Left lobe of liver (tissue), 2 donors: ENCODE measurements around the gene SEC14L5. TPM values are rescaled to one million over a fixed set of nuclear protein-coding genes. Genes with fewer than 3 reads are reported as not detected.

Source experiments
- ATAC-seq: fragments of 200-7000 bp; cut with Tn5 transposase; one replicate; pipeline ENCODE4 v1.9.1; 2020; ENCODE audit warnings: mild to moderate bottlenecking, moderate library complexity
- DNase-seq: peaks from one replicate; pipeline ENCODE4 v3.0.0-alpha.2; 2020; ENCODE audit warnings: low spot score
- total RNA-seq: library from RNA; stranded (reverse); gene quantifications from one replicate; pipeline ENCODE4 v1.2.1, GENCODE V29; 2021
- donor health status: DM: no; HTN: no; CAD: no; lungs with moderate emphysema.
- donor health status: DM: no; HTN: yes; CAD: no.

SEC14L5 gene
- total RNA-seq, 1 donor from 2014 or later, result 0.33 TPM

DNA sequence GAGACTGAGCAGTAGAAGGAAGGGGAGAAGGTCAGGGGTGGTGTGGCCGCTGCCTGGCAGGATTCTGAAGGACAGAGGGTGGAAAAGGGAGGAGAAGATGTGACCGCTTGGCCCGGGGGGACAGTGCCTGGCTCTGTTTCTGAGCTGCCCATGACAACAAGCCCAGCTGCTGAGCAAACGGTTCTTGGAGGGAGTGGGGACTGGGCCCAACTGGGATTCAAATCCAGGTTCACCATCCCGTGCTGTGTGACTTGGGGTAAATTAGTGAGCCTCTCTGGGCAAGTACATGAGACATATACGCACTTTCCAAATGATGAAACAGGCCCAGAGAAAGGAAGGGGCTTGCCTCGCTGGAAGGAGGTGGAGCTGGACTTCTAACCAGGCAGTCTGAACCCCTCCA lies 23.3 kb downstream of the SEC14L5 start:
- ATAC-seq (no peak), DNase-seq (no peak)

DNA sequence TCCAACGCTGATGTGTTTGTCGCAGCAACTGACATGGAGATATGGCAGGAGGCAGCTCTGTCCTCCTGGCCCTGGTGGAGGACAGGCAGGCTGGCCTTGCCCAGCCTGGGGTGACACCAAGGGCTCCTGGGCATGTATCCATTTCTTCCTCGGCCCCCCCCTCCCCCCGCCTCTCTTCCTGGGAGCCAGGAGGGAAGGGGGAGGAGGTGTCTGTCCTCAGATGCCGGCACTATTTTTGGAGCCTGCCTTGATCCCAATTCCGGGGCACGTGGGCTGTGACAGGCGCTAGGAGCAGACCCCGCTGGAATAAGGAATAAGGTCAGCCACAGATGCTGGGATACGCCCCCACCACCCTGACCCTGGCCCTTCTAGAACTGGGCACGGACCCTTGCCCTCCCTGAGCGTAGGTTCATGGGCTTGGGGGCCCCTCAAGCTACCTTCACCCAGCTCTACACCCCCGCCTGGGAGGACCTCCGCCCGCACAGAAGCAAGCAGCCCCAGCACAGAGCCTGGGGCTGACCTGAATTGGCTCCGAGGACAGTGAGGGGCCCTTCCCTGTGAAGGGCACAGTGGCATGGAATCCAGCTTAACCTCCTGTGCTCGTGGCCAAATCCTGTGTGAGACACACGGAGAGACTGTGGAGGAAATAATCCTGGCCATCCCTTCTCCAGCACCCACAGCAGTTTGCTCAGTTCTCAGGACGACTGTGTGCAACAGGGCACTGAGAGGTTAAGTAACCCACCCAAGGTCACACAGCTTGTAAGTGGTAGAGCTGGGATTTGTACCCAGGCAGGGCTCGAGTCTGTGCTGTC lies 24.1 kb downstream of the SEC14L5 start:
- no peak for ATAC-seq
- DNase-seq, result no peak

DNA sequence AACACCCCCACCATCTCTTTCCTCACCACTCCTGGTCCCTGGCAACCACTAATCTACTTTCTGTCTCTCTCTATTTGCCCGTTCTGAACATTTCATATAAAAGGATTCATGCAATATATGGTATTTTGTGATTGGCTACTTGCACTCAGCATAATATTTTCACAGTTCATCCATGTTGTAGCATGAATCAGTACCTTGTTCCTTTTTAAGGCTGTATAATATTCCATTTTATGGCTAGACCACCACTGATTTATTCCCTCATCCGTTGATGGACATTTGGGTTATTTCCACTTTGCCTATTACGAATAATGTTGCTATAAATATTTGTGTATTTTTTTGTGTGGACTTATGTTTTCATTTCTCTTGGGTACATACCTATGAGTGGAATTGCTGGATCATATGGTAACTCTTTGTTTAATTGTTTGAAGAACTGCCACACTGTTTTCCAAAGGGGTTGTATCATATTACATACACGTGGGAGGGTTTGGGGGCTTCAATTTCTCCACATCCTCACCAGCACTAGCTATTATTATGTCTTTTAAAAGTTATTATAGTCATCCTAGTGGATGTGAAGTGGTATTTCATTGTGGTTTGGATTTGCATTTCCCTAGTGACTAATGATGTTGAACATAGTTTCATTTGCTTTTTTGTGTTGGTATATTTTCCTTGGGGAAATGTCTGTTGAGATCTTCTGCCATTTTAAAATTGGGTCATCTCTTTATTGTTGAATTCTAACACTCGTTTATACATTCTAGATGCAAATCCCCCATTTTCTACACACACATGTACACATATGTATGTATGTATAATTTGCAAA lies 26.3 kb downstream of the SEC14L5 start:
- DNase-seq (no peak), ATAC-seq (no peak)

DNA sequence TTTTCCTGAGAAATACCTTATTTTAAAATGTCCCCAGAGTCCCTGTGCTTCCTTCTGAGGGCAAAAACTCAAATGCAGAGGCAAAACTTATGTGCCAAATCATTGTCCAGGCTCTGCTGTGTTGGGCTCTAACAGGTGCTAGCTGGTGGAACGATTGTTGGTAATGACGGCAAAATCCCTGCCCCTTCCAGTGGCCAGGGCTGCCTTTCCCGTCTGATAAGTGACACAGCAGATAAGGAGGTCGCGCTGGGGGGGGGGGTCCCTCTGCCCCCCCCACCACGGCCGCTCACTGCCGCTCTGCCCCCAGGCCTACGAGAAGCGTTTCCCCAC lies 29.1 kb downstream of the SEC14L5 start:
- DNase-seq (no peak), ATAC-seq (no peak)

DNA sequence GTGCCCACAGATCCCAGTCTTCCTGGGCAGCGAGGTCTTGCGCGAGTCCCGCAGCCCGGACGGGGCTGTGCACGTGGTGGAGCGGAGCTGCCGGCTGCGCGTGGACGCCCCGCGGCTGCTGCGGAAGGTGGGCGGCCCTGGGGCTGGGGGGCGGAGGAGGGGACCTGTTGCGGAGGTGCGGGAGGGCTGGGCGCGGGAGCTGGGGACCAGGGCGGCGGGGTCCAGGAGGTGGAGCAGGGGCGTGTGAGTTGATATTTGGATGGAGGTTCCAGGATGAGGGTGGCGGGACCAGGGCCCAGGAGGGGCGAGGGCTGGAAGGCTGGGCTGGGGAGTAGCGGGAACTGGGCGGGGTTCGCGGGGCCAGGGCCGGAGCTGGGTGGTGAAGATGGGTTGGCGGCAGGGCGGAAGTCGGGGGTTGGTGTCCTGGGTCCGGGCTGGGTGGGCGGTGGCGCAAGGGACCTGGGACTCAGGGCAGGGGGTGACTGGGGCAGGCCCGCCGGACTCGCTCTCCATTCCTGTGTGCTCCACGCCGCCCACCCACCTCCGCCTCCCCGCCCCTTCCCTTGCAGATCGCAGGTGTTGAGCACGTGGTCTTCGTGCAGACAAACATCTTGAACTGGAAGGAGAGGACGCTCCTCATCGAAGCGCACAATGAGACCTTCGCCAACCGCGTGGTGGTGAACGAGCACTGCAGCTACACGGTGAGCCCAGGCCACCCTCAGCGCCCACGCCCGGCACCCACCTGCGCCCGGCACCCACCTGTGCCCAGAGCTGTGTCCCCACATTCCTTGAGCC lies 29.6 kb downstream of the SEC14L5 start:
- DNase-seq, result no peak
- ATAC-seq, result no peak

DNA sequence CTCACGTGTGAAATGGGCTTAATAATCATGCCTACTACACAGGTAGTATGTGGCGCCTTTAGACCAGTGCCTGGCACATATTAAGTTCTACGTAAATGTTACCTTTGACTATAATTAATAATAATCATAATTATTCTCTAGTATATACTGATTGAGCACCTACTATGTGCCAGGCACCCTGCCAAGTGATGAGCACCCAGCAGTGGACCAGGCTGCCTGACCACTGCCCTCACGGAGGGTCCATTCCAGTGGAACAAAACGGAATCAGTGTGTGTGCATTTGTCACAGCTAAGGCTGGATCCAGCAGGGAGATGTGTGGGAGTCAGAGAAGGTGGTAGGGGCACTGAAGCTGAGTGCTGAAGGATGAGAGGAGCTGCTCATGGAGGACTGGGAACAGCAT lies 30.5 kb downstream of the SEC14L5 start:
- ATAC-seq, result no peak
- no peak for DNase-seq

DNA sequence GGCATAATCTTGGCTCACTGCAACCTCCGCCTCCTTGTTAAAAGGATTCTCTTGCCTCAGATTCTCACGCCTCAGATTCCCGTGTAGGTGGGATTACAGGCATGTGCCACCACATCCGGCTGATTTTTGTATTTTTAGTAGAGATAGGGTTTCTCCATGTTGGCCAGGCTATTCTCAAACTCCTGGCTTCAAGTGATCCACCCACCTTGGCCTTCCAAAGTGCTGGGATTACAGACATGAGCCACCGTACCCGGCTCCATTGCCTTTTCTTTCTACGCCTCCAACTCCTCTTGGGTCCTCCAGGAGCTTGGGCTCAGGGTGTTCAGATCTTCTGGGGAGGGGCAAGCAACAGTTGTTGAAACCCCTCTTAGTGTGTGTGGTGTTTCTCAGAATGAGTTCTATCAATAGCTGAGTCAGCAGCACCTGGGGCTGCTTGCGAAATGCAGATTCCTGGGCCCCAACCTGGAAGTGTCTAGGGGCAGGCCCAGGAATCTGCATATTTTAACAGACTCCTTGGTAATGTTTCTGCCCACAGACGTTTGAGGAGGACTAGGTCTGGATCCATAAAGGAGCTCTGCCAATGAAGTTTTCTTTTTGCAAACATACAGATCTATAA lies 31.4 kb downstream of the SEC14L5 start:
- no peak for DNase-seq

DNA sequence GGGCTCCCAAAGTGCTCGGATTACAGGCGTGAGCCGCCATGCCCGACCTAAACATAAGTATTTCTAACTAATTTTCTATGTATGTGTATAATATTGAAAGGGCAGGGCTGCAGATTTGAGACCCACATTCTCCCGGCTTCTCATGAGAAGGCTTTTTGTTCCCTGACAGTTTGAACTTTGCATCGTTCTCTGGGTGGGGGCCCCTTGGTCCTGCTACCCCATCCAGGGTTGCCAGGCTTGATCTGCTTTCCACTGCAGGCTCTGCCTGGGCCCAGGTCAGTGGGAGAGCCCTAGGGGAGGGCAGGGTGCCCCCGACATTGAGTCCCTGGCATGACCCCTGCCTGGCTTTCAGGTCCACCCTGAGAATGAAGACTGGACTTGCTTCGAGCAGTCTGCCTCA lies 32.3 kb downstream of the SEC14L5 start:
- no peak for DNase-seq
- no peak for ATAC-seq

More for the DNA sequence above, 31.4 kb downstream of the SEC14L5 start:
- ATAC-seq, result no peak

DNA sequence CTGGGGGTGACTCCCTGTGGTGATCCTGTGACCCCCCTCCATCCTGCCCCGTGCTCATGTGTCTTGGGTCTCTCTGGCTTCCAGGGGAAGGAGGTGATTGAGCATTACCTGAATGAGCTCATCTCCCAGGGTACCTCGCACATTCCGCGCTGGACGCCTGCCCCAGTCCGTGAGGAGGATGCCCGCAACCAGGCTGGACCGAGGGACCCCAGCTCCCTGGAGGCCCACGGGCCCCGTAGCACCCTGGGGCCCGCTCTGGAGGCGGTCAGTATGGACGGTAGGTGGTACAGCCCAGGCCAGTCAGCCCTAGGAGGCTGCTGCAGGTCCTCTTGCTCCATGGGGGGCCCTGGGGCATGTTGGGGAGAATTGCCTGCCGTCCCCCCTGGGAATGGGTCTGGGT lies 33.6 kb downstream of the SEC14L5 start:
- DNase-seq (no peak), ATAC-seq (no peak)

DNA sequence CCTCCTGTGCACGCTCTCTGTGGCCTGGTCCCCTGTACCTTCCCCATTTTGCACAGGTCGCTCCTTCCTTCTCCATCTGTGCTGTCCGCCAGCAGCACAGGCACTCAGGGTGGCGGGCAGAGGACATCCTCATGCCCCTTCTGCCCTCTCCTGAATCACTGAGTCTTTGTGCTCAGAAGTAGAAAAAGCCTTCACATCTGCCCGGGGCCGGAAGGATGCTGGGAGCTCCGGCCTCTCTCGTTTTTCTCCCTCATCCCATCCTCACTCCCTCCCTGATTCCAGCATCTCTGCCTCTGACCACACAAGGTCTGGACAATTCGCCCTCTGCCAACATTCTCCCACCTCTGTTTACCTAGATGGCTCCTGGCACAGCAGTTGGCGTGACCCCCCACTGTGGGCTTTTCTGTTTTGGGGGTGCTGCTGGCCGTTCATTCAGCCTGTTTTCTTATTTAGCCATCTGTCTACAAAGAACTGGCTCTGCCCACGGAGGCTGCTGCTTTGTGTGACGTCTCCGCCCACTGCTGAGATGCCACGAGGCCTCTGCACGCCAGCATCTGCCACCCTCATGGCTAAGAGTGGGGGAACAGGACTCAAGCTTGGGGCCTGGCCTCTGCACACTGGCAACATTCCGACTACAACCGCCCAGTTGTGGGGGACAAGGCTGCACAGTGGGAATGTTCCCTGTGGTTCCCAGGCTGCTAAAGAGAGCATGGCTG lies 36.7 kb downstream of the SEC14L5 start:
- no peak for ATAC-seq

DNA sequence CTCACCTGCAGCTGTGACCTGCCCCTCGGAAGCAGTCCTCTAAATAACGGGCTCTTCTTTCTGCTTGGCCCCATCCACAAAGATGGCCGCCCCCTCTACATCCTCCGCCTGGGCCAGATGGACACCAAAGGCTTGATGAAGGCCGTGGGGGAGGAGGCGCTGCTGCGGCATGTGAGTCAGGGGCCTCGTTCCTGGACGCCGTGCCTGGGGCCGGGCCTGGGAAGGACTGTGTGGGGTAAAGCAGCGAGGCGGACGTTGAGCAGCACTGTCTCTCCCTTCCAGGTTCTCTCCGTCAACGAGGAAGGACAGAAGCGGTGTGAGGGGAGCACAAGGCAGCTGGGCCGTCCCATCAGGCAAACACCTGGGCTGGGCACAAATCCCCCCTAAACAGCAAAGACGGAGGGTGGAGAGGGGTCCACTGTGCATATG lies 42.5 kb downstream of the SEC14L5 start:
- no peak for DNase-seq
- ATAC-seq, result no peak

More for the DNA sequence above, 36.7 kb downstream of the SEC14L5 start:
- DNase-seq, result no peak

DNA sequence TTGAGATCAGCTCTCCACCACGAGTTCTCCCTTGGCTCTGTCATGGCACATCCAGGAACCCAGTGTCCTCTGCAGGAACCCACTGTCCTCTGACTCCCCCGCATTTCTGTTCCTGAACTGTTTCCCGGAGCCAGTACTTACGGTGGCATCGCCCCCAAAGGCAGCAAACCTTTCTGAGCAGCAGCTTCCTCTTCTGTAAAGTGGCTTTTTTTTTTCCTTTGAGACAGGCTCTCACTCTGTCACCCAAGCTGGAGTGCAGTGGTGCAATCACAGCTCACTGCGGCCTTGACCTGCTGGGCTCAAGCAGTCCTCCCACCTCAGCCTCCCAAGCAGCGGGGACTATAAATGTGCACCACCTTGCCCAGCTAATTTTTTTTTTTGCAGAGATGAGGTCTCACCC lies 43.4 kb downstream of the SEC14L5 start:
- no peak for DNase-seq
- no peak for ATAC-seq

DNA sequence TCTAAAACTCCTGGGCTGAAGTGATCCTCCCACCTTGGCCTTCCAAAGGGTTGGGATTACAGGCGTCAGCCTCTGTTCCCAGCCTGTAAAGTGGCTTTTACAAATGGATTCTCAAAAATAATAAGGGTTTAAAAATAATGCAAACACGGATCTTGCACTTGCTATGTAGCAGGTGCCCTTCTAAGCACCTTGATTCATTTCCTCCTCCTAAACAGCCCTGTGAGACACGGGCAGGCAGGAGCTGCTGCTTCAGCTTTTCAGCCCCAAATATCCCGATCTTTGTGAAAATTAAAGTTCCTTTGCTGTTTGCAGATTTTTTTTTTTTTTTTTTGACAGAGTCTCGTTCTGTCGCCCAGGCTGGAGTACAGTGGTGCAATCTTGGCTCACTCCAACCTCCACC lies 43.9 kb downstream of the SEC14L5 start:
- no peak for ATAC-seq
- no peak for DNase-seq

DNA sequence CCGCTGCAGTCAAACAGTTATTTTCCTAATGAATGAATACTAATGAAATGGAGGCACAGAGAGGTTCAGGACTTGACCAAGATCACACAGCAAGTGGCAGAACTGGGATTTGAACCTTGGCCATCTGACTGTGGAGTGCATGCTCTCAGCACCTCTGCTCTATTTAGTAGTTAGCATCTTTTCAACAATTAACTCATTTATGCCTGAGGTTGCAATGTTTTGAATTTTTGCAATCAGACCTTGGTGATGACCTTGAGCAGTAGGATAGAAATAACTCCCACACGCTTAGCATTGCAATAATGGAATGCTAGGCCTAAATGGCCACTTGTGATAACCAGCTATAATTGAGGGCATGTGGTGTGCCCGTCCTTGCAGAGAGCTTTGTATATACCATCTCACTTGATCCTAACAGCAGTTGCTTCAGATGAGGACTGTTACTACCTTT lies 44.6 kb downstream of the SEC14L5 start:
- ATAC-seq (no peak), DNase-seq (no peak)

DNA sequence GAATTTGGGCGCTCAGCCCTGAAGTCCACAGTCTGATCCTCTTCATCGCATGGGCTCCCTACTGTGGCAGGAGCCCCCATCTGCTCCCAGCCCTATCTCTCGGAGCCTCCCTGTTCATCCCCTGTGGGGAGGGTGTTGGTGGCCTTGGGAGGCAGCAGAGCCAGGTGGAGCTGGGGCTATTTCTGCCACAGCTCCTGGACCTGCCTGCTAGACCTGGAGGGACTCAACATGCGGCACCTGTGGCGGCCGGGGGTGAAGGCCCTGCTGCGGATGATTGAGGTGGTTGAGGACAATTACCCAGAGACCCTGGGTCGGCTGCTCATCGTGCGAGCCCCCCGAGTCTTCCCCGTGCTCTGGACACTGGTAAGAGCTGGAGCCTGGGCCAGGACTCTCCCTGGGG lies 45.1 kb downstream of the SEC14L5 start:
- no peak for DNase-seq
- no peak for ATAC-seq

DNA sequence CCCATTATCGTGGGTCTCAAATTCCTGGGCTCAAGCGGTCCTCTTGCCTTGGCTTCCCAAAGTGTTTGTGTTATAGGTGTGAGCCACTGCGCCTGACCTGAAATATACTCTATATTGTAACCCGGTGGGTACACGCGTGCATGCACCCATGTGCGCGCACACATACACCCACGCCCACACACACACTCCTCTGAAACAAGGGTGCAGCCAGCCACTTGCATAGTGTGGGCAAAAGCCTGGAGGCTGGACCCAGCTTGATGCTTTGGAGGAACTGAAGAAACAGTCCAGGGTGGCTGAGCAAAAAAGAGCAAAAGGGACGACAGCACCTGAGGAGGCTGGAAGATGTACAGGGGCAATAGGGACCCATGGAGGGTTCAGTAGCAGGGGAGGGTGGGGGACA lies 45.7 kb downstream of the SEC14L5 start:
- DNase-seq, result no peak
- ATAC-seq, result no peak

DNA sequence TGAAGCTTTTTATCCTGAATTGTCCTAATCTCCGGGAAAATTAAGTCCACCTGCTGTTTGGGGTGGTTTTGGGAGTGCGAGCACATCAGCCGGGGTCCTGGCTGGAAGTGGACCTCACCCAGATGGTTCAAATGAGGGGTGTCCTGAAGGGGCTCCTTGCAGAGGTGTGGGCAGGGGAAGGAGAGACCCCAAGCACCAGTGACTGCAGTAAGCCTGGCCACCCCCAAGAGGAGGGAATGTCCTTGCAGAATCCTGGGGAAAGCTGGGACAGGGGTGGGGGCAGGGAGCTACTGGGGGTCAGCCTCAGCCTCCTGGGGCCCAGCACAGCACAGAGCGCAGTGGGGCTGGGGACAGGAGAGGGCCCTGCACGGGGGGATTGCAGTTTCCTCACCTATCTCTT lies 46.2 kb downstream of the SEC14L5 start:
- ATAC-seq (no peak), DNase-seq (no peak)

DNA sequence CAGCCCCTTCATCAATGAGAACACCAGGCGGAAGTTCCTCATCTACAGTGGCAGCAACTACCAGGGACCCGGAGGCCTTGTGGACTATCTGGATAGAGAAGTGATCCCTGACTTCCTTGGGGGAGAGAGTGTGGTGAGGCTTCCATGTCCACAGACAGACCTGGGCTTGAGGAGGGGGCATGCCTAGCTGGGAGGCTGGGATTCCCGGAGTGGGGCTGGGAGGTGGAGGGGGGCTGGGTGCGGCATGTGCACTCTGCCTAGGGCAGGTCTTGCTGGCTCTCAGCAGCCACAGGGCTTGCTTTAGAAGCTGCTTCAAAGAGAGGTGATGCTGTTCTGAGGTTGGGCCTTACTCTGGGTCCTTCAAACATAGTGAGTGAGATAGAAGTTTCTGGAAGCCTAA lies 47.8 kb downstream of the SEC14L5 start:
- ATAC-seq (no peak), DNase-seq (no peak)

DNA sequence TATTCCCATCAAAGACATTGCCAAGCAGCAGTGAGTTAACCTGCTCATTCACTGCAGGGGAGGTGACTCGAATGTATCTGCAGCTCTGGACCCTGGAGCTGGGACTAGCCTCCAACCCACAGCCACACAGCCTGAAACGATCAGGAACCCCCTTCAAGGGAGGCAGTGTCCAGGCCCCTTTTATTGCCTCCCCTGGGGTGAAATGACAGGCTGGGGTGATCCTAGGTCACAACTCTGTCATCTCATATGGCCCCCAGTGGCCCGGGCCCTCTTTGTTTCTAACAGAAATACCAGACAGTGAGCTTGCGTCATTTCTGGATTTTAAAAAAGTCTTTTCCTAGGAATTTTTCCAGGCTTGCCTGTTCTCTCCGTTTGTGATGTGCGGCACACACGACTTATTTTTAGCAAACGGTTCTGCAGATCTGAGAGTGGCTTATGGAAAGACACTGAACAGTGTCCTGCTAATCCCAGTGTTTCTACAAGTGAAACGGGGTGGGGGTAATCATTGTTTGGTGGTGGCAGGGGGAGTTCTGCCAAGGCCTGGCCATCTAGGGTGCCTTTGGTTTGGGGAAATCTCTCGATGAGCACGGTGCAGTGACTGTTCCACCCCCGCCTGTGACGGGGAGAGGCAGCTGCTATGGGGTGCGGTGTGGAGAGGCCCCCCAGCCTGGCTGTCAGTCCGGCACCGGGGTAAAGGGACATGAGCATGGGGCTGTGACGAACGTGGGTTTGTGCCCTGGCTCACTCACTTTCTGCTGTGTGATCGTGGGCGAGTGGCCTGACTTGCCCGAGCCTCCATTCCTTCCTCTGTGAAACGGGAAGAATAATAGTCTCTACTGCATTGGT lies 48.4 kb downstream of the SEC14L5 start:
- DNase-seq (no peak), ATAC-seq (no peak)
